Ishikawa (cell line): ENCODE results near the gene NEAT1.

Experiments
- CREB1 ChIP-seq: IDR thresholded peaks from 2 replicates; pipeline ENCODE4 v1.6.1; 2012; ENCODE audit warnings: low read depth
- EGR1 ChIP-seq: IDR thresholded peaks from 2 replicates; pipeline ENCODE4 v1.6.1; 2012
- EP300 ChIP-seq: IDR thresholded peaks from 2 replicates; pipeline ENCODE4 v1.6.1; 2012; ENCODE audit warnings: borderline replicate concordance
- FOXM1 ChIP-seq: IDR thresholded peaks from 2 replicates; pipeline ENCODE4 v1.6.1; 2012; ENCODE audit warnings: low read depth, borderline replicate concordance
- TAF1 ChIP-seq: IDR thresholded peaks from 2 replicates; pipeline ENCODE4 v1.6.1; 2012; ENCODE audit warnings: low read depth, mild to moderate bottlenecking
- TF ChIP-seq, protein P1 (sequence below): IDR thresholded peaks from 2 replicates; pipeline ENCODE4 v1.6.1; 2012
- TF ChIP-seq, protein P2 (sequence below): IDR thresholded peaks from 2 replicates; pipeline ENCODE4 v1.6.1; 2012; ENCODE audit warnings: low read depth, mild to moderate bottlenecking

DNA sequence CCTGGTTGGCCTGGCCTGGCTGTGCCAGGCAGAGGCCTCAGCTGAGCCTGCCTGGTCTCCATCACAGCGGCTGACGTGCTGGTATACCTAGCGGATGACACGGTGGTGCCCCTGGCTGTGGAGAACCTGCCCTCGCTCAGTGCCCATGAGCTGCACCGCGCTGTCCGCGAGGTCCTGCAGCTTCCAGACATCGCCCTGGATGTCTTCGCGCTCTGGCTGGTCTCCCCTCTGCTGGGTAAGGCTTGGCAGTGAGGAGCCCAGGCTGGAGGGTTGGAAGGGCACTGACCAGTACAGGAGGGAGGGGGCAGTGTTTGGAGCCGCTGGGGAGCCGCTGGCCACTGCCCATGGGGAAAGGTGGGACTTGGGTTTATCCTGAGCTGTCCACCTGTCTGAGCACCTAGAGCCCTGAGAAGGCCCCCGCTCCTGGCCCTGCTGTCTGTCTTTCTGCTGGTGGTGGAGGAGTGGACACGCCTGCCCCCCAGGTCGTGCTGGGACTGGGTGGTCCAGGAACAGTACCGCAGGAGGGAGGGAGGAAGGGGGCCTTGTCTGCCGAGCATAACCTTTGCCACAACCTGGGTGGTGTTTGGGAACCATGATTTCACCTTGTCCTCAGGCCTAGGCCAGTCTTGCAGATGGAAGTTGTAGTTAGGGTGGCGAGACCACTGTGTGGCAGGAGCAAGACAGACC, 33.2 kb upstream of the NEAT1 start:
- TF ChIP-seq EP300 (no peak), CREB1 (no peak), TAF1 (no peak), EGR1 (no peak), FOXM1 (no peak)
- TF ChIP-seq, protein P1, sequence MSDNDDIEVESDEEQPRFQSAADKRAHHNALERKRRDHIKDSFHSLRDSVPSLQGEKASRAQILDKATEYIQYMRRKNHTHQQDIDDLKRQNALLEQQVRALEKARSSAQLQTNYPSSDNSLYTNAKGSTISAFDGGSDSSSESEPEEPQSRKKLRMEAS, result no peak
- TF ChIP-seq, protein P2, sequence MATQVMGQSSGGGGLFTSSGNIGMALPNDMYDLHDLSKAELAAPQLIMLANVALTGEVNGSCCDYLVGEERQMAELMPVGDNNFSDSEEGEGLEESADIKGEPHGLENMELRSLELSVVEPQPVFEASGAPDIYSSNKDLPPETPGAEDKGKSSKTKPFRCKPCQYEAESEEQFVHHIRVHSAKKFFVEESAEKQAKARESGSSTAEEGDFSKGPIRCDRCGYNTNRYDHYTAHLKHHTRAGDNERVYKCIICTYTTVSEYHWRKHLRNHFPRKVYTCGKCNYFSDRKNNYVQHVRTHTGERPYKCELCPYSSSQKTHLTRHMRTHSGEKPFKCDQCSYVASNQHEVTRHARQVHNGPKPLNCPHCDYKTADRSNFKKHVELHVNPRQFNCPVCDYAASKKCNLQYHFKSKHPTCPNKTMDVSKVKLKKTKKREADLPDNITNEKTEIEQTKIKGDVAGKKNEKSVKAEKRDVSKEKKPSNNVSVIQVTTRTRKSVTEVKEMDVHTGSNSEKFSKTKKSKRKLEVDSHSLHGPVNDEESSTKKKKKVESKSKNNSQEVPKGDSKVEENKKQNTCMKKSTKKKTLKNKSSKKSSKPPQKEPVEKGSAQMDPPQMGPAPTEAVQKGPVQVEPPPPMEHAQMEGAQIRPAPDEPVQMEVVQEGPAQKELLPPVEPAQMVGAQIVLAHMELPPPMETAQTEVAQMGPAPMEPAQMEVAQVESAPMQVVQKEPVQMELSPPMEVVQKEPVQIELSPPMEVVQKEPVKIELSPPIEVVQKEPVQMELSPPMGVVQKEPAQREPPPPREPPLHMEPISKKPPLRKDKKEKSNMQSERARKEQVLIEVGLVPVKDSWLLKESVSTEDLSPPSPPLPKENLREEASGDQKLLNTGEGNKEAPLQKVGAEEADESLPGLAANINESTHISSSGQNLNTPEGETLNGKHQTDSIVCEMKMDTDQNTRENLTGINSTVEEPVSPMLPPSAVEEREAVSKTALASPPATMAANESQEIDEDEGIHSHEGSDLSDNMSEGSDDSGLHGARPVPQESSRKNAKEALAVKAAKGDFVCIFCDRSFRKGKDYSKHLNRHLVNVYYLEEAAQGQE, result no peak
